ENCODE measurements around the gene RNF114. TPM values are rescaled to one million over a fixed set of nuclear protein-coding genes. Genes with fewer than 3 reads are reported as not detected.

RNF114 gene
- total RNA-seq, 1 donor from 2014 or later, result 62.9 TPM

- no peak for DNase-seq (ENCODE audit: extremely low spot score, unreplicated experiment)
- Mint-ChIP-seq H3K4me3 (peak overlapping the region; percentile 90), H3K4me1 (ENCODE audit: unreplicated experiment) (peaks cover 40% of the 10 kb centered on the region), H3K27me3 (no peaks in the 10 kb centered on the region), H3K36me3 (peaks cover 2% of the 10 kb centered on the region), H3K27ac (peak overlapping the region; percentile 93), H3K9me3 (no peaks in the 10 kb centered on the region)
- TF ChIP-seq, protein P1, sequence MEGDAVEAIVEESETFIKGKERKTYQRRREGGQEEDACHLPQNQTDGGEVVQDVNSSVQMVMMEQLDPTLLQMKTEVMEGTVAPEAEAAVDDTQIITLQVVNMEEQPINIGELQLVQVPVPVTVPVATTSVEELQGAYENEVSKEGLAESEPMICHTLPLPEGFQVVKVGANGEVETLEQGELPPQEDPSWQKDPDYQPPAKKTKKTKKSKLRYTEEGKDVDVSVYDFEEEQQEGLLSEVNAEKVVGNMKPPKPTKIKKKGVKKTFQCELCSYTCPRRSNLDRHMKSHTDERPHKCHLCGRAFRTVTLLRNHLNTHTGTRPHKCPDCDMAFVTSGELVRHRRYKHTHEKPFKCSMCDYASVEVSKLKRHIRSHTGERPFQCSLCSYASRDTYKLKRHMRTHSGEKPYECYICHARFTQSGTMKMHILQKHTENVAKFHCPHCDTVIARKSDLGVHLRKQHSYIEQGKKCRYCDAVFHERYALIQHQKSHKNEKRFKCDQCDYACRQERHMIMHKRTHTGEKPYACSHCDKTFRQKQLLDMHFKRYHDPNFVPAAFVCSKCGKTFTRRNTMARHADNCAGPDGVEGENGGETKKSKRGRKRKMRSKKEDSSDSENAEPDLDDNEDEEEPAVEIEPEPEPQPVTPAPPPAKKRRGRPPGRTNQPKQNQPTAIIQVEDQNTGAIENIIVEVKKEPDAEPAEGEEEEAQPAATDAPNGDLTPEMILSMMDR (conservative IDR thresholded peaks at IDR 0.05), result no peak
Measured at GRCh38 chr20:49913399-49914047, 22.7 kb upstream of the RNF114 start.

- Mint-ChIP-seq H3K4me3 (peak overlapping the region; percentile 90), H3K27ac (peak overlapping the region; percentile 93), H3K9me3 (no peaks in the 10 kb centered on the region), H3K4me1 (ENCODE audit: unreplicated experiment) (peaks cover 39% of the 10 kb centered on the region), H3K27me3 (no peaks in the 10 kb centered on the region), H3K36me3 (no peaks in the 10 kb centered on the region)
- no peak for DNase-seq (ENCODE audit: extremely low spot score, unreplicated experiment)
- TF ChIP-seq, protein P1 (conservative IDR thresholded peaks at IDR 0.05), result no peak
Measured at GRCh38 chr20:49914310-49915117, 21.7 kb upstream of the RNF114 start.

DNA sequence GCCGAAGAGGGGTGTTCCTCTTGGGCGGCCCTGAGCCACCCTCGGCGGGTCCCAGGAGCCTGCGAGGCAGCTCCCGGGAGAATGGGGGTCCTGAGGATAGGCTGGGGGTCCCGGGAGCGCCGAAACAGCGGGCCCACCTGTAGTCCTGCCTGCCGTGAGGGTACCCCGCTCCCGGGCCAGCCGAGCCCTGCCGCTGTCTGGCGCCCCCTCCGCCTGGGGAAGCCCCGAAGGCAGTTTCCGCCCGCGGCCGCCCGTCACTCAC lies 21.1 kb upstream of the RNF114 start:
- Mint-ChIP-seq H3K27ac (peak overlapping the region; percentile 93), H3K9me3 (no peaks in the 10 kb centered on the region), H3K27me3 (no peaks in the 10 kb centered on the region), H3K4me1 (ENCODE audit: unreplicated experiment) (peaks cover 33% of the 10 kb centered on the region), H3K4me3 (peak overlapping the region; percentile 99), H3K36me3 (no peaks in the 10 kb centered on the region)
- TF ChIP-seq, protein P1 (conservative IDR thresholded peaks at IDR 0.05), result no peak
- DNase-seq (ENCODE audit: extremely low spot score, unreplicated experiment), result no peak

DNA sequence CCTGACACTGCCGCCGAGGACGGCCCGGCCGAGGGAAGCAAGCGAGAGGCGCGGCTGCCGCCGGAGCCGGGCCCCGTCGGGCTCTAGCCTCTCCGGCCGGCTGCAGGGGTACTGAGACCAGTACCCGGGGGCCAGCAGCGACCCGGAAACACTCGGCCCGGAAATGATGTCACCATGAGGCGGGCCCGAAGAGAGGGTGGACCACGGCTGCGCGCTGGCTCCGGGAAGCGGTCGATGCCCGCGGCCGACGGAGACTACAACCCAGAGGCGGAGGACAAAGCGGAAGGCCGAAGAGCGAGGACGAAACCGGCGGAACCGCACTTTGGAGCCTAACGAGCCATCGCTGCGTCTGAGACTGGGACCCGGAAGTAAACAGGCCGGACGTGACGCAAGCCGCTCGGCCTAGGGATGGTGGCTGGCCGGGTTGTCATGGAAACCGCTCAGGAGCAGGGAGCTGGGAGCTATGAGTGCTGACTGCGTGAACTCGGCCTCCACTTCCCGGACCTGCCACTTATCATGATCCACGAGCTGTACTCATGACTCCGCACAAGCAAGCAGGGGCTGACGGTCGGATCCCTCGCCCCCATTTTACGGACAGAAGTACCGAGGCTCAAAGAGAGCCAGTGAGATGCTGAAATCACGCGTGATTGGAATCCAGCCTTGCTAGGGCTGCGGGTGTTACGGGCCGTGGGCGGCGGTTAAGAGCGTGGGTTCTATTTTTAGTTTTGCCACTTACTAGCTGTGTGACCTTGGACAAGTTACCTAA lies 20.6 kb upstream of the RNF114 start, which contains the start of gene SPATA2:
TSS of gene SPATA2 (minus strand) at position 150 of the 766 bp plus-strand sequence. CDS start 7,039 bp downstream, outside the sequence.
- peak within 1 kb of the TSS; percentile 99 for H3K4me3 Mint-ChIP-seq
- peaks cover 28% of the 10 kb centered on the region for H3K4me1 Mint-ChIP-seq (ENCODE audit: unreplicated experiment)

More for the DNA sequence above, 20.6 kb upstream of the RNF114 start, which contains the start of gene SPATA2:
- TF ChIP-seq, protein P1 (conservative IDR thresholded peaks at IDR 0.05), result no peak
- DNase-seq (ENCODE audit: extremely low spot score, unreplicated experiment), result peak; percentile 95
- H3K27ac Mint-ChIP-seq, result peak within 1 kb of the TSS; percentile 99
- no peaks in the 10 kb centered on the region for H3K36me3 Mint-ChIP-seq
- no peaks in the 10 kb centered on the region for H3K9me3 Mint-ChIP-seq
- no peaks in the 10 kb centered on the region for H3K27me3 Mint-ChIP-seq

Measured in type B pancreatic cell (in vitro differentiated cells).